Pancreas (tissue), 10 donors: ENCODE data around the gene SNAP25. TPM values are rescaled to one million over a fixed set of nuclear protein-coding genes. Genes with fewer than 3 reads are reported as not detected.

Experiments
- ATAC-seq, 4 donors: fragments of 200-7000 bp; cut with Tn5 transposase; one replicate each; pipeline versions ENCODE4 v1.8.0 to v1.9.1; 2020; ENCODE audit warnings: mild to moderate bottlenecking in 4 of 4, moderate library complexity in 4 of 4
- DNase-seq, 6 donors: peaks; one replicate each; pipeline ENCODE4 v3.0.0-alpha.2; 2020
- FAIRE-seq: peaks from 2 replicates; lab custom pipeline; 2012; peaks lifted over from hg19 to GRCh38; lab: Jason Lieb, UNC
- H3K27ac ChIP-seq, 4 donors: fragments of 200-600 bp; sonication (generic); 1 replicate in 3 of 4; 2 replicates in 1 of 4; pipeline versions ENCODE4 v1.5.0 to v1.8.0; 2020
- H3K27me3 ChIP-seq, 4 donors: fragments of 200-600 bp; one replicate each; pipeline ENCODE4 v1.8.0; 2021
- H3K36me3 ChIP-seq, 3 donors: fragments of 200-600 bp; sonication (generic) in 1 of 3; one replicate each; pipeline versions ENCODE4 v1.5.0 to v1.8.0; 2020 to 2021
- H3K4me1 ChIP-seq, 3 donors: fragments of 200-600 bp; one replicate each; pipeline ENCODE4 v1.8.0; 2021
- H3K4me3 ChIP-seq, 4 donors: fragments of 200-600 bp; sonication (generic) in 2 of 4; one replicate each; pipeline versions ENCODE4 v1.5.0 to v1.8.0; 2020 to 2021
- H3K9me3 ChIP-seq, 4 donors: fragments of 200-600 bp; one replicate each; pipeline ENCODE4 v1.8.0; 2021
- WGBS, 2 donors: extraction: QIAGEN DNeasy Blood & Tissue Kit; methylation state at CpG; one replicate each; pipeline ENCODE4 v1.1.7; 2013; 5-methylcytosine and 5-hydroxymethylcytosine counted together
- intact Hi-C, 3 donors: fragments of 100-400 bp; cut with DNase I; formaldehyde crosslinking; loops; one replicate each; pipeline versions ENCODE4 v1.11.1 to v1.14.2; 2022
- polyA plus RNA-seq, 2 donors: library from polyadenylated mRNA; stranded (reverse); fragments of 200-250 nt; gene quantifications; one replicate each; pipeline ENCODE4 v1.2.3, GENCODE V29; 2013
- total RNA-seq, 6 donors: library from RNA; stranded (reverse); fragmentation: NEBNext Ultra II Directional in 4 of 6; extraction: Animal tissue kit (Norgen Biotek cat#: 25700) in 4 of 6; gene quantifications; one replicate each; pipeline versions ENCODE4 v1.2.1 to v1.2.4, GENCODE V29; 2021 to 2023
- TF ChIP-seq, protein P1 (sequence below), 4 donors: fragments of 200-600 bp; sonication (generic) in 3 of 4; IDR thresholded peaks; one replicate each; pipeline versions ENCODE4 v1.5.0 to v1.8.0; 2021; ENCODE audit warnings: antibody characterized with exemption in 4 of 4
- donor health status: healthy with polysubstance abuse.
- donor health status: DM: no; HTN: no; CAD: no; lungs with moderate emphysema.
- donor health status: DM: no; HTN: no; CAD: no.
- donor health status: control.
- donor health status: control.
- donor health status: Bipolar disorder and iron deficiency.
- donor health status: DM: yes; HTN: yes; CAD: no.
- donor health status: DM: no; HTN: no; CAD: no.
- donor health status: DM: no; HTN: no; CAD: no.
- donor health status: DM: yes; HTN: yes; CAD: no.

SNAP25 gene
- total and polyA plus RNA-seq, 8 donors = 0.95 to 50.3 (median 4.5) TPM

- FAIRE-seq (no peak), DNase-seq (no peak), ATAC-seq (no peak)
- Histone ChIP-seq H3K4me3 (no peak overlapping the region), H3K9me3 (no peaks in the 10 kb centered on the region), H3K27ac (no peak overlapping the region), H3K27me3 (peaks cover 0 to 7% (median 0%) of the 10 kb centered on the region in 4 donors), H3K4me1 (no peaks in the 10 kb centered on the region), H3K36me3 (no peaks in the 10 kb centered on the region)
- WGBS, 2 donors = 53 to 59% methylated on average over 4 of the region's 4 CpGs
- TF ChIP-seq, protein P1, sequence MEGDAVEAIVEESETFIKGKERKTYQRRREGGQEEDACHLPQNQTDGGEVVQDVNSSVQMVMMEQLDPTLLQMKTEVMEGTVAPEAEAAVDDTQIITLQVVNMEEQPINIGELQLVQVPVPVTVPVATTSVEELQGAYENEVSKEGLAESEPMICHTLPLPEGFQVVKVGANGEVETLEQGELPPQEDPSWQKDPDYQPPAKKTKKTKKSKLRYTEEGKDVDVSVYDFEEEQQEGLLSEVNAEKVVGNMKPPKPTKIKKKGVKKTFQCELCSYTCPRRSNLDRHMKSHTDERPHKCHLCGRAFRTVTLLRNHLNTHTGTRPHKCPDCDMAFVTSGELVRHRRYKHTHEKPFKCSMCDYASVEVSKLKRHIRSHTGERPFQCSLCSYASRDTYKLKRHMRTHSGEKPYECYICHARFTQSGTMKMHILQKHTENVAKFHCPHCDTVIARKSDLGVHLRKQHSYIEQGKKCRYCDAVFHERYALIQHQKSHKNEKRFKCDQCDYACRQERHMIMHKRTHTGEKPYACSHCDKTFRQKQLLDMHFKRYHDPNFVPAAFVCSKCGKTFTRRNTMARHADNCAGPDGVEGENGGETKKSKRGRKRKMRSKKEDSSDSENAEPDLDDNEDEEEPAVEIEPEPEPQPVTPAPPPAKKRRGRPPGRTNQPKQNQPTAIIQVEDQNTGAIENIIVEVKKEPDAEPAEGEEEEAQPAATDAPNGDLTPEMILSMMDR (IDR thresholded peaks at IDR 0.05) = no peak
- intact Hi-C loops = no loop called here
These were observed 59.8 kb downstream of the SNAP25 start for GRCh38 chr20:10278412-10278811.

GRCh38 chr20:10280018-10280908 lies 61.6 kb downstream of the SNAP25 start:
- TF ChIP-seq, protein P1 (IDR thresholded peaks at IDR 0.05) = no peak
- Histone ChIP-seq H3K27ac (no peak overlapping the region), H3K27me3 (peaks cover 0 to 7% (median 0%) of the 10 kb centered on the region in 4 donors), H3K4me3 (no peak overlapping the region), H3K9me3 (no peaks in the 10 kb centered on the region), H3K36me3 (no peaks in the 10 kb centered on the region), H3K4me1 (no peaks in the 10 kb centered on the region)
- FAIRE-seq = no peak
- intact Hi-C loops = no loop called here
- DNase-seq = no peak
- 59 to 65% methylated on average over 5 of the region's 5 CpGs for whole genome bisulfite sequencing, 2 donors
- no peak for ATAC-seq

DNA sequence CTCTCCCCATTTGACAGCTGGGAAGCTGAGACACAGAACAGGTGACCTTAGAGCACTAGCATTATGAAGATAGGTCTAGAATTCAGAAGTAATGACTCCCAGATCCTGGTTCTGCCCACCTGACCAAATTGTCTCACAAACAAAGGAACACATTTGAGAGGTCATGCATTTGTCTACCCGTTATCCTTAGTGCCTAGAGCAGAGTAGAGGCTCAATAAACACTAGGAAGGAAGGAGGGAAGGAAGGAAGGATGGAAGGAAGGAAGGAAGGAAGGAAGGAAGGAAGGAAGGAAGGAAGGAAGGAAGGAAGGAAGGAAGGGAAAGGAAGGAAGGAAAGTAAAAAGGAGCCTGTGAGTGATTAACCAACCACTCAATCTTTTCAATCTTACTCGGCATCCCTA lies 63.3 kb downstream of the SNAP25 start:
- FAIRE-seq (no peak), ATAC-seq (no peak), DNase-seq (no peak)
- H3K27ac ChIP-seq = no peak overlapping the region
- H3K27me3 ChIP-seq = peaks cover 0 to 7% (median 0%) of the 10 kb centered on the region in 4 donors
- H3K4me1 ChIP-seq = no peaks in the 10 kb centered on the region
- TF ChIP-seq, protein P1 (IDR thresholded peaks at IDR 0.05) = no peak
- intact Hi-C loops = no loop called here
- no peaks in the 10 kb centered on the region for H3K9me3 ChIP-seq
- H3K4me3 ChIP-seq = no peak overlapping the region
- 31 to 64% methylated on average over 2 of the region's 2 CpGs for WGBS, 2 donors
- no peaks in the 10 kb centered on the region for H3K36me3 ChIP-seq

DNA sequence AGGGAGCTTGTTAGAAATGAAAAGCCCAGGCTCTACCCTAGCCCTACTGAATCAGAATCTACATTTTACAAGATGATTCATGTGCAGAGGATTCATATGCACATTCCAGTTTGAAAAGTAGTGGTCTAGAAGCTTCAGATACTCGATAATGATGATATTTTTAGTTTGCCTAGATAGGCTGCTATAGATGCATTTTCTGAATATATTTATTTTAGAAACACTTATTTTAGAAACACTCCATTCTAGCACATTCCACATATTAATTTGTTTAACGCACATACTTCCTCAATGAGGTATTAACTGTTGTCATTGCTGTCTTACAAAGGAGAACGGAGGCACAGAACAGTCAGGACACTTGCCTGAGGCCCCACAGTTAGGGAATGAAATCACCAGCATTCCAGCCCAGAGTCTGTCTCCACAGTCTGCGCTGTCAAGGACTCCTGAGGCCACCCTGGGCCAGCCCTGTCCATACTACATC lies 64.4 kb downstream of the SNAP25 start:
- ATAC-seq (no peak), DNase-seq (no peak), FAIRE-seq (no peak)
- intact Hi-C loops = no loop called here
- H3K4me3 ChIP-seq = no peak overlapping the region
- no peak overlapping the region for H3K27ac ChIP-seq
- H3K4me1 ChIP-seq = no peaks in the 10 kb centered on the region
- WGBS, 2 donors = 73 to 78% methylated on average over 4 of the region's 4 CpGs
- H3K36me3 ChIP-seq = no peaks in the 10 kb centered on the region
- no peaks in the 10 kb centered on the region for H3K9me3 ChIP-seq
- TF ChIP-seq, protein P1 (IDR thresholded peaks at IDR 0.05) = no peak
- H3K27me3 ChIP-seq = peaks cover 0 to 4% (median 0%) of the 10 kb centered on the region in 4 donors

DNA sequence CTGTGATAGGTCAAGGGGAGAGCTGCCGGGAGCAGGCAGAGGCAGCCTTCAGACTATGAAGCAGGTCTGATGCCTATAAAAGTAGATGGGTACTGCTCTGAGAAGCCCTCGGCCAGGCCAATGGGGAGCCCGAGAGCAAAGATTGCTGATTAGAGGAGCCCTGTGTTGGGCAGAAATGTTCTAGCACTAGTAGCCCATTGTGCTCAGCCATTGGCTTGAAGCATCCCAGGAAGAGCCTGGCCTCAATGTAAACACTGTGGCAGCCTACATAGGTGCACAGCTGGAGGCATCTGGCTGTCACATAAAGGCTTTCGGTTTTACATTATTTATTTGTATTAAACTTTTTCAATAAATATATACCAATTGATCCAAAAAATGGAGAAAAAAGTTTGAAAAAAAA lies 67.7 kb downstream of the SNAP25 start:
- DNase-seq = peak in 1 of 6 donors; percentile 19
- 69 to 82% methylated on average over 4 of the region's 4 CpGs for WGBS, 2 donors
- intact Hi-C loops = no loop called here
- no peak for ATAC-seq
- Histone ChIP-seq H3K27ac (no peak overlapping the region), H3K36me3 (no peaks in the 10 kb centered on the region), H3K4me3 (no peak overlapping the region), H3K9me3 (no peaks in the 10 kb centered on the region), H3K4me1 (no peaks in the 10 kb centered on the region), H3K27me3 (no peaks in the 10 kb centered on the region)
- no peak for FAIRE-seq
- TF ChIP-seq, protein P1 (IDR thresholded peaks at IDR 0.05) = no peak
